NOMO-1 treated with dmso at 0.1 percent for 144 hours (cell line): ENCODE measurements around the gene CIB2.

Experiments
- DNase-seq: peaks from one replicate; lab custom pipeline; 2025; ENCODE audit not compliant: unreplicated experiment; lab: John Stamatoyannopoulos, UW

Gene CIB2

GRCh38 chr15:78069462-78070029 lies 61.7 kb downstream of the CIB2 start:
- no peak for DNase-seq

- no peak for DNase-seq
These were observed 62.2 kb downstream of the CIB2 start for GRCh38 chr15:78069052-78069414.

- no peak for DNase-seq
These were observed 63.7 kb downstream of the CIB2 start for GRCh38 chr15:78067328-78068228.

- DNase-seq = no peak
These were observed 65.0 kb downstream of the CIB2 start for GRCh38 chr15:78065973-78066946.

GRCh38 chr15:78065284-78065872 lies 65.9 kb downstream of the CIB2 start:
- no peak for DNase-seq

GRCh38 chr15:78064544-78064943 lies 66.7 kb downstream of the CIB2 start:
- DNase-seq = no peak

- DNase-seq = no peak
These were observed 67.3 kb downstream of the CIB2 start for GRCh38 chr15:78063970-78064385.

- no peak for DNase-seq
These were observed 68.0 kb downstream of the CIB2 start for GRCh38 chr15:78063217-78063616.

GRCh38 chr15:78061963-78062427 lies 69.2 kb downstream of the CIB2 start:
- DNase-seq = no peak

- no peak for DNase-seq
These were observed 71.0 kb downstream of the CIB2 start for GRCh38 chr15:78060232-78060631.

GRCh38 chr15:78059110-78059839 lies 72.0 kb downstream of the CIB2 start:
- no peak for DNase-seq

GRCh38 chr15:78058401-78058935 lies 72.8 kb downstream of the CIB2 start:
- no peak for DNase-seq

GRCh38 chr15:78057803-78058202 lies 73.4 kb downstream of the CIB2 start:
- no peak for DNase-seq

- DNase-seq = peak; percentile 11
These were observed 74.5 kb downstream of the CIB2 start for GRCh38 chr15:78056714-78057269.

GRCh38 chr15:78055919-78056713 lies 75.1 kb downstream of the CIB2 start:
- DNase-seq = no peak

GRCh38 chr15:78054966-78055365 lies 76.3 kb downstream of the CIB2 start:
- DNase-seq = no peak
